CD4-positive, alpha-beta memory T cell (primary cell): Measurements from ENCODE around the gene ZBTB9. TPM values are rescaled to one million over a fixed set of nuclear protein-coding genes. Genes with fewer than 3 reads are reported as not detected.

Experiments used
- CTCF ChIA-PET: fragments of 350-600 bp; sonication (Branson Sonifier 250); formaldehyde crosslinking; loops from one replicate; lab custom pipeline; 2021; ENCODE audit warnings: inconsistent platforms; ENCODE audit not compliant: partially characterized antibody; lab: Charles Lee
- POLR2A ChIA-PET: fragments of 350-600 bp; sonication (Branson Sonifier 250); formaldehyde crosslinking; loops from one replicate; lab custom pipeline; 2021; ENCODE audit not compliant: partially characterized antibody; lab: Charles Lee
- DNase-seq, 5 donors: peaks; one replicate each; pipeline versions ENCODE4 v3.0.0 to v3.0.0-alpha.2; 2020 to 2022; ENCODE audit warnings: mixed read lengths in 1 of 5
- H3K27ac ChIP-seq: one replicate; pipeline ENCODE4 v1.7.0; 2013; ENCODE audit warnings: low read depth, low read length
- H3K27me3 ChIP-seq: 2 replicates; pipeline ENCODE4 v1.7.0; 2013; ENCODE audit warnings: mild to moderate bottlenecking, low read length, moderate library complexity; ENCODE audit not compliant: insufficient read depth
- H3K36me3 ChIP-seq: 2 replicates; pipeline ENCODE4 v1.7.0; 2013; ENCODE audit warnings: mild to moderate bottlenecking, low read length, moderate library complexity; ENCODE audit not compliant: insufficient read depth
- H3K4me1 ChIP-seq: 2 replicates; pipeline ENCODE4 v1.7.0; 2013; ENCODE audit warnings: mild to moderate bottlenecking, low read length, moderate library complexity; ENCODE audit not compliant: insufficient read depth
- H3K4me3 ChIP-seq, 2 donors: one replicate each; pipeline ENCODE4 v1.7.0; 2013; ENCODE audit warnings: low read length in 2 of 2, mild to moderate bottlenecking in 1 of 2
- H3K9me3 ChIP-seq, 2 donors: one replicate each; pipeline ENCODE4 v1.7.0; 2013; ENCODE audit warnings: low read length in 2 of 2, control low read depth in 1 of 2; ENCODE audit not compliant: control insufficient read depth in 1 of 2
- H3K27ac Mint-ChIP-seq, 7 donors: one replicate each; pipeline ENCODE4 v1.8.0; 2020 to 2021; ENCODE audit warnings: mixed read lengths in 7 of 7, mild to moderate bottlenecking in 6 of 7, inconsistent platforms in 3 of 7, moderate library complexity in 3 of 7
- H3K27me3 Mint-ChIP-seq, 2 donors: one replicate each; pipeline ENCODE4 v1.8.0; 2020 to 2021; ENCODE audit warnings: mixed read lengths in 2 of 2
- H3K36me3 Mint-ChIP-seq, 2 donors: one replicate each; pipeline ENCODE4 v1.8.0; 2020 to 2021; ENCODE audit warnings: mixed read lengths in 2 of 2, inconsistent platforms in 1 of 2, mild to moderate bottlenecking in 1 of 2
- H3K4me1 Mint-ChIP-seq, 4 donors: one replicate each; pipeline ENCODE4 v1.8.0; 2020 to 2021; ENCODE audit warnings: mixed read lengths in 4 of 4, mild to moderate bottlenecking in 1 of 4
- H3K4me3 Mint-ChIP-seq, 8 donors: one replicate each; pipeline ENCODE4 v1.8.0; 2020 to 2021; ENCODE audit warnings: mixed read lengths in 8 of 8, mild to moderate bottlenecking in 7 of 8, moderate library complexity in 6 of 8, inconsistent platforms in 3 of 8
- H3K9me3 Mint-ChIP-seq, 8 donors: one replicate each; pipeline ENCODE4 v1.8.0; 2020 to 2021; ENCODE audit warnings: mixed read lengths in 8 of 8, mild to moderate bottlenecking in 5 of 8, inconsistent platforms in 3 of 8, moderate library complexity in 1 of 8
- intact Hi-C: fragments of 100-400 bp; cut with micrococcal nuclease; formaldehyde crosslinking; loops from one replicate; pipeline ENCODE4 v1.15.1; 2023
- polyA plus RNA-seq, 2 donors: library from polyadenylated mRNA; unstranded; fragments of 300-500 nt; fragmentation: Illumina TruSeq; gene quantifications; one replicate each; pipeline ENCODE4 v1.2.3, GENCODE V29; 2021
- total RNA-seq, 2 experiments: library from RNA; stranded (reverse); gene quantifications; one replicate each; pipeline ENCODE4 v1.2.3, GENCODE V29; 2021

ZBTB9 gene
- total and polyA plus RNA-seq, 4 experiments from 2014 or later, result 5.7 to 12.8 (median 11.8) TPM

GRCh38 chr6:33410050-33410710 lies 44.2 kb upstream of the ZBTB9 start:
- H3K36me3 ChIP-seq, result peaks cover 29% of the 10 kb centered on the region
- intact Hi-C loops, result loop anchor here (1.0 to 10.0 kb wide), 8 partner anchors 8 to 1215 kb away; partner anchors contain the start of genes CUTA, GPSM3, KIFC1 and PBX2
- ChIA-PET POLR2A (interaction anchor here (0.7 to 5.7 kb wide), 14 partner anchors 8 to 438 kb away, joined by 3 to 64 read pairs (median 6); partner anchors contain the start of genes B3GALT4, CUTA, PFDN6 and RING1), CTCF (interaction anchor here (0.6 to 1.2 kb wide), 5 partner anchors 8 to 1968 kb away, joined by 3 to 7 read pairs (median 3); partner anchors contain the start of gene CUTA)
- Mint-ChIP-seq H3K27me3 (no peaks in the 10 kb centered on the region), H3K36me3 (peaks cover 21 to 38% of the 10 kb centered on the region in 2 donors), H3K27ac (peak overlapping the region; percentile 94 to 100 (median 99)), H3K4me3 (peak overlapping the region; percentile 85 to 95 (median 92)), H3K9me3 (peaks cover 0 to 4% (median 0%) of the 10 kb centered on the region in 8 donors), H3K4me1 (peaks cover 31 to 68% (median 48%) of the 10 kb centered on the region in 4 donors)
- H3K4me3 ChIP-seq, result peak overlapping the region; percentile 67 to 92
- peaks cover 57% of the 10 kb centered on the region for H3K4me1 ChIP-seq
- peak overlapping the region; percentile 99 for H3K27ac ChIP-seq
- H3K9me3 ChIP-seq, result no peaks in the 10 kb centered on the region
- peak; percentile 97 to 98 (median 97) for DNase-seq
- H3K27me3 ChIP-seq, result no peaks in the 10 kb centered on the region

GRCh38 chr6:33410711-33411631 lies 43.4 kb upstream of the ZBTB9 start, which contains the start of gene PHF1:
Gene PHF1 (plus strand): TSS chr6:33411014. CDS start chr6:33412264, 1,250 bp downstream.
- Mint-ChIP-seq H3K4me3 (peak within 1 kb of the TSS; percentile 88 to 96 (median 93)), H3K27me3 (no peaks in the 10 kb centered on the region), H3K9me3 (peaks cover 0 to 4% (median 0%) of the 10 kb centered on the region in 8 donors), H3K27ac (peak within 1 kb of the TSS; percentile 94 to 100 (median 99)), H3K36me3 (peaks cover 25 to 46% of the 10 kb centered on the region in 2 donors), H3K4me1 (peaks cover 32 to 67% (median 48%) of the 10 kb centered on the region in 4 donors)
- CTCF ChIA-PET, result interaction anchor here (1.2 kb wide), 1 partner anchor 11 kb away, joined by 4 read pairs; no protein-coding TSS in a partner anchor
- H3K4me3 ChIP-seq, result peak within 1 kb of the TSS; percentile 89 to 92
- peaks cover 36% of the 10 kb centered on the region for H3K36me3 ChIP-seq
- POLR2A ChIA-PET, result interaction anchor here (0.7 to 5.7 kb wide), 16 partner anchors 8 to 439 kb away, joined by 3 to 64 read pairs (median 6); partner anchors contain the start of genes B3GALT4, CUTA, PFDN6 and RING1
- H3K9me3 ChIP-seq, result no peaks in the 10 kb centered on the region
- H3K27me3 ChIP-seq, result no peaks in the 10 kb centered on the region
- H3K27ac ChIP-seq, result peak within 1 kb of the TSS; percentile 99
- peaks cover 57% of the 10 kb centered on the region for H3K4me1 ChIP-seq
- intact Hi-C loops, result loop anchor here (1.0 to 10.0 kb wide), 8 partner anchors 7 to 1216 kb away; partner anchors contain the start of genes CUTA, GPSM3, KIFC1 and PBX2
- peak in 2 of 5 donors; percentile 92 to 93 for DNase-seq

GRCh38 chr6:33411632-33412005 lies 42.8 kb upstream of the ZBTB9 start:
- H3K36me3 Mint-ChIP-seq, result peaks cover 31 to 52% of the 10 kb centered on the region in 2 donors
- H3K36me3 ChIP-seq, result peaks cover 38% of the 10 kb centered on the region
- peak overlapping the region; percentile 88 to 96 (median 91) for H3K4me3 Mint-ChIP-seq
- peak in 1 of 5 donors; percentile 41 for DNase-seq
- H3K4me1 ChIP-seq, result peaks cover 62% of the 10 kb centered on the region
- H3K4me1 Mint-ChIP-seq, result peaks cover 35 to 67% (median 49%) of the 10 kb centered on the region in 4 donors
- H3K27ac ChIP-seq, result peak overlapping the region; percentile 99
- H3K27ac Mint-ChIP-seq, result peak overlapping the region; percentile 94 to 100 (median 95)
- peaks cover 0 to 4% (median 0%) of the 10 kb centered on the region in 8 donors for H3K9me3 Mint-ChIP-seq
- POLR2A ChIA-PET, result interaction anchor here (0.7 to 5.7 kb wide), 8 partner anchors 7 to 209 kb away, joined by 3 to 64 read pairs (median 7); partner anchors contain the start of genes CUTA, ITPR3, PFDN6 and WDR46
- no peaks in the 10 kb centered on the region for H3K27me3 ChIP-seq
- intact Hi-C loops, result loop anchor here (10.0 kb wide), 2 partner anchors 303 to 1217 kb away; partner anchors contain the start of genes GPSM3, PBX2 and UQCC2
- CTCF ChIA-PET, result interaction anchor here (1.2 kb wide), 1 partner anchor 11 kb away, joined by 4 read pairs; no protein-coding TSS in a partner anchor
- H3K27me3 Mint-ChIP-seq, result no peaks in the 10 kb centered on the region
- peak overlapping the region; percentile 76 to 89 for H3K4me3 ChIP-seq
- H3K9me3 ChIP-seq, result no peaks in the 10 kb centered on the region

- ChIA-PET POLR2A (interaction anchor here (0.7 to 5.7 kb wide), 5 partner anchors 12 to 208 kb away, joined by 3 to 64 read pairs (median 6); partner anchors contain the start of genes ITPR3 and ZBTB9), CTCF (interaction anchor here (1.1 to 1.2 kb wide), 3 partner anchors 10 to 14 kb away, joined by 3 to 4 read pairs (median 3); no protein-coding TSS in a partner anchor)
- H3K27ac ChIP-seq, result peak overlapping the region; percentile 99
- peaks cover 37 to 73% (median 56%) of the 10 kb centered on the region in 4 donors for H3K4me1 Mint-ChIP-seq
- H3K4me1 ChIP-seq, result peaks cover 68% of the 10 kb centered on the region
- H3K27me3 Mint-ChIP-seq, result no peaks in the 10 kb centered on the region
- no peaks in the 10 kb centered on the region for H3K9me3 ChIP-seq
- intact Hi-C loops, result loop anchor here (10.0 kb wide), 2 partner anchors 302 to 1218 kb away; partner anchors contain the start of genes GPSM3, PBX2 and UQCC2
- H3K9me3 Mint-ChIP-seq, result peaks cover 0 to 4% (median 0%) of the 10 kb centered on the region in 8 donors
- peak in 1 of 5 donors; percentile 30 for DNase-seq
- H3K27ac Mint-ChIP-seq, result peak overlapping the region; percentile 87 to 97 (median 94)
- H3K4me3 Mint-ChIP-seq, result peak overlapping the region; percentile 88 to 96 (median 91)
- H3K36me3 Mint-ChIP-seq, result peaks cover 33 to 60% of the 10 kb centered on the region in 2 donors
- no peak overlapping the region for H3K4me3 ChIP-seq
- H3K27me3 ChIP-seq, result no peaks in the 10 kb centered on the region
- H3K36me3 ChIP-seq, result peaks cover 38% of the 10 kb centered on the region
Measured at GRCh38 chr6:33412140-33413009, 42.0 kb upstream of the ZBTB9 start.

- intact Hi-C loops, result loop anchor here (10.0 kb wide), 2 partner anchors 301 to 1219 kb away; partner anchors contain the start of genes GPSM3, PBX2 and UQCC2
- ChIA-PET CTCF (interaction anchor here (1.1 to 1.5 kb wide), 2 partner anchors 13 to 23 kb away, joined by 3 read pairs; no protein-coding TSS in a partner anchor), POLR2A (interaction anchor here (0.9 to 5.7 kb wide), 2 partner anchors 11 to 18 kb away, joined by 3 to 64 read pairs; no protein-coding TSS in a partner anchor)
- no peaks in the 10 kb centered on the region for H3K27me3 ChIP-seq
- Mint-ChIP-seq H3K36me3 (peaks cover 33 to 66% of the 10 kb centered on the region in 2 donors), H3K27ac (peak overlapping the region; percentile 82 to 94 (median 92)), H3K9me3 (peaks cover 0 to 4% (median 0%) of the 10 kb centered on the region in 8 donors), H3K27me3 (no peaks in the 10 kb centered on the region), H3K4me1 (peaks cover 41 to 84% (median 62%) of the 10 kb centered on the region in 4 donors), H3K4me3 (peak overlapping the region; percentile 71 to 90 (median 81))
- DNase-seq, result peak in 1 of 5 donors; percentile 41
- no peaks in the 10 kb centered on the region for H3K9me3 ChIP-seq
- peaks cover 38% of the 10 kb centered on the region for H3K36me3 ChIP-seq
- H3K4me1 ChIP-seq, result peaks cover 70% of the 10 kb centered on the region
- no peak overlapping the region for H3K4me3 ChIP-seq
- H3K27ac ChIP-seq, result peak overlapping the region; percentile 99
Measured at GRCh38 chr6:33413241-33414120, 40.9 kb upstream of the ZBTB9 start.
